KOPT-K1 (cell line): ENCODE results near the gene NACC2.

ENCODE experiments used
- H3K27ac ChIP-seq: fragments of 200-600 bp; sonication (generic); 2 replicates; pipeline ENCODE4 v1.5.1; 2016; ENCODE audit warnings: antibody characterized with exemption, mild to moderate bottlenecking, low read depth, low read length; ENCODE audit not compliant: poor library complexity, severe bottlenecking
- H3K36me3 ChIP-seq: fragments of 200-600 bp; sonication (generic); 2 replicates; pipeline ENCODE4 v1.5.1; 2017; ENCODE audit warnings: antibody characterized with exemption, mild to moderate bottlenecking, low read length, moderate library complexity; ENCODE audit not compliant: insufficient read depth
- H3K9me3 ChIP-seq: fragments of 200-600 bp; sonication (generic); 2 replicates; pipeline ENCODE4 v1.5.1; 2017; ENCODE audit warnings: antibody characterized with exemption, low read length, mild to moderate bottlenecking; ENCODE audit not compliant: insufficient read depth, poor library complexity, severe bottlenecking

NACC2 gene

DNA sequence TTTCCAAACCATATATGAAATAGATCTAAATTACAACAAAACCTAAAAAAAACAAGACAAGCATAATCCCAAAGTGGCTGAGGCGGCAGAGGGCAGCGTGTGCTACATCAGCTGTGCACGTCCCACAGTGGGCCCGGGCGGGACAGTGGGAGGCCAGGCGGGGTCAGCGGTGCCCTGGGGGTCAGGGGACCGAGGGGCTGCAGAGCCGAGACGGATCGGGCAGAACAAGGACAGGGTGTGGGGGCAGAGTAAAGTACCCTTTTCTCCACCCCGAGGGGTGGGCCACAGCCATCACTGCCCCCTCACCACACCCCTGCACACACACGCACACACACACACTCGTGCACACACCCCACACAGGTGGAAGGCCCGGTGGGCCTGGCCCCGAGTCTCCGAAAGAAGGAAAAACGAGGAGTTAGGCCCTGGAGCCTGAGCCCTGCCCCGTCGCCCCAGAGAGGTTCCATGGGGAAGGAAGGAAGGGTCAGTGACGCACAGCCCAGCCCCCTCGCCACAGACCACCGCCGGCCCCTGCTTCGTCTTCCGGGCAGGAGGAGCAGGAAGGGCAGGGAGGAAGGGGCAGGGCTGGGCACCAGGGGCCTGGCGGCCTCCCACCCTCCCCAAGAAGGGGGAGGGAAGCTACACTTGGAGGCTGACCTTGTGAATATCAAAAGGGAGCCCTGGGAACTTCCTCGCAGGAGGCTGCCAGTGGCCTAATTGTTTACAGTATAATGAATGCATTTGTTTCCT lies 84.3 kb downstream of the NACC2 start:
- Histone ChIP-seq H3K36me3 (no peaks in the 10 kb centered on the region), H3K9me3 (no peaks in the 10 kb centered on the region), H3K27ac (no peak overlapping the region)

GRCh38 chr9:136010176-136010575 lies 84.9 kb downstream of the NACC2 start:
- no peaks in the 10 kb centered on the region for H3K36me3 ChIP-seq
- no peak overlapping the region for H3K27ac ChIP-seq
- no peaks in the 10 kb centered on the region for H3K9me3 ChIP-seq

DNA sequence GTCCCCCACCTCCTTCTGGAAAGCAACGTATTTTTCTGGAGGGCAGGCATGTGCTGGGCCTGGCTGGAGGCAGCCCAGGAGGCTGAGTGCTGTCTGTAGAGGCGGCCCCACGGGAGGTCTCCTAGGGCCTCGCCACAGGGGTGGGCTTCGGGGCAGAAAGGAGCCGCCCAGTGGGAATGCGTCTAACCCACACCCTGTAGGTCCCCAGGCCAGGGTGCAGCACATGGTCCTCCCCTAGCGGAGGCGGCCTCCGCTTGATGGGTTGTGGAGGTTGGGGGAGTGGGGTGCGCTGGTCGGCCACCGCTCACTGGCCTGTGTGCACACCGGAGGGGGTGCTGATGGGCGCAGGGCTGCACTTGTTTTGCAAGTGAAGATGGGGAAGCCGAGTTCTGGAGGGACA lies 85.6 kb downstream of the NACC2 start:
- Histone ChIP-seq H3K9me3 (no peaks in the 10 kb centered on the region), H3K36me3 (no peaks in the 10 kb centered on the region), H3K27ac (no peak overlapping the region)

DNA sequence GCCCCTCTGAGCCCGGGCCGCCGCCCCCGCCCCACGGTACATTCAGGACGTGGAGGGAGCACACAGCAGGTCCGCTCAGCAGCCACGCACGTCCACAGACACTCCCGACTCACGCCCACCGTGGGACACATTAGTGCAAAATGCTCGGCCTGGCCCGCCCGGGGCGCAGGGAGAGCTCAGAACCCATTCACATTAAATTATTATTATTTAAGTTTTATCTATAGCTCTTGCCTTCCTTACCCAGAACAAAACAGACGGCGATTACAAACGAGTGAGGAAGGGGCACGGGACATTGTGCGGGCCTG lies 86.4 kb downstream of the NACC2 start:
- H3K27ac ChIP-seq, result no peak overlapping the region
- H3K36me3 ChIP-seq, result no peaks in the 10 kb centered on the region
- H3K9me3 ChIP-seq, result no peaks in the 10 kb centered on the region

- no peaks in the 10 kb centered on the region for H3K9me3 ChIP-seq
- H3K27ac ChIP-seq, result no peak overlapping the region
Observed at GRCh38 chr9:136007934-136008692, 87.0 kb downstream of the NACC2 start.

GRCh38 chr9:136007276-136007933 lies 87.7 kb downstream of the NACC2 start:
- Histone ChIP-seq H3K27ac (no peak overlapping the region), H3K9me3 (no peaks in the 10 kb centered on the region), H3K36me3 (no peaks in the 10 kb centered on the region)

More at GRCh38 chr9:136007934-136008692, 87.0 kb downstream of the NACC2 start:
- H3K36me3 ChIP-seq, result no peaks in the 10 kb centered on the region

DNA sequence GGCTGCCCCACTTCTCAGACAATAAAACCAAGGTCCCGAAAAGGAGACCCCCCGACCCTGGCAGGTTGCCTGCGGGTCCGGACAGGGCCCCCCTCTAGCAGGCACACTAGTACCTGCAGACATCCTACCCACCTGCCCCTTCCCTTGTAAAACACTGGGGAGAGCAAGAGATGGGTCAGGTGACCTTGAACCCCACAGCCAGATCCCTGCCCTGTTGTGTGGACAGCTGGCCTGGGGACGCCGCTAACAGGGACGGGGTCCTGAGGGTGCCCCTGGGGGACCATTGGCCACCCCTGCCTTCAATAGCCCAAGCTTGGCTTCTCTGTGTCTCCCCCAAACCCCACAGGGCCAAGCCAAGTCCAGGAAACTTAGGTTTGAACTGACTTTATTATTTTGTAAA lies 88.9 kb downstream of the NACC2 start:
- H3K36me3 ChIP-seq, result no peaks in the 10 kb centered on the region

GRCh38 chr9:136004712-136005111 lies 90.4 kb downstream of the NACC2 start:
- Histone ChIP-seq H3K36me3 (no peaks in the 10 kb centered on the region), H3K27ac (no peak overlapping the region), H3K9me3 (no peaks in the 10 kb centered on the region)

More for the DNA sequence above, 88.9 kb downstream of the NACC2 start:
- Histone ChIP-seq H3K27ac (no peak overlapping the region), H3K9me3 (no peaks in the 10 kb centered on the region)

GRCh38 chr9:136004219-136004618 lies 90.9 kb downstream of the NACC2 start:
- H3K36me3 ChIP-seq, result no peaks in the 10 kb centered on the region
- no peaks in the 10 kb centered on the region for H3K9me3 ChIP-seq
- no peak overlapping the region for H3K27ac ChIP-seq

DNA sequence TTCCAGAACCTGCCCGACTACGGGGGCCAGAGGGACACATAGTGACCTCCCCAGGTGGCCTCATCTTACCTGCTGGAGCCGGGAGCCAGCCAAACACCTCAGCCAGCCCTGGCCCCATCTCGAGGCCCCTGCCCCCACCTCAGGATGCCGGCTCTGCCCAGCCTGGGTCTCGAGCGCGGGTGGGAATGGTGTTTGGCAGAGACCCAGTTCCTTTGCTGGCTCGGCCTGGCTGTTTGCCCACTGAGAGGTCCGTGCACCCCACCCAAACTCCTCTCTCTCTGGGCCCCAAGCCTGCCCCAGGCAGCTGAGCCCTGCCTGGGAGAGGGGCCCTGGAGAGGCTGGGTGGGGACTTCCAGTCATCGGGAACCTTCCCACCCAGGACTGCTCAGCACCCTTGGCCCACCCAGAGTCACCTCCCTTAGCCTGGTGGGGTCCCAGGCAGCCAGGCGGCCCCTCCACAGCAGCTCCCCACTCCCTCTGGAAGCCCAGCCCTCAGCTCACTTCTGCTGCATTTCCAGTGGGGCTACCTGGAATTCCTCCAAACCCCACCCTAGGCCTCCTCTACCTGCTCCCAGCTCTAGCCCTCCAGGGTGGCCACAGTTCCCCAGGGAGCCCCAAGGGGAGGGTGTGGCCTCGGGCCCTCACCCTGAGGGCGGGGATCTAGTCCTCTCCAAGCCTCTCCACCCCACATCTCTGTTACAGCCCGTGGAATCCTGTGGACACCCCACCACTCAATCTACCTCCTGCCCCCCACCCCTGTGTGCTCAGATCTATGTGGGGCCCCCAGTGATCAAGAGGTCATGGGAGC lies 91.5 kb downstream of the NACC2 start:
- Histone ChIP-seq H3K9me3 (no peaks in the 10 kb centered on the region), H3K36me3 (no peaks in the 10 kb centered on the region), H3K27ac (no peak overlapping the region)

DNA sequence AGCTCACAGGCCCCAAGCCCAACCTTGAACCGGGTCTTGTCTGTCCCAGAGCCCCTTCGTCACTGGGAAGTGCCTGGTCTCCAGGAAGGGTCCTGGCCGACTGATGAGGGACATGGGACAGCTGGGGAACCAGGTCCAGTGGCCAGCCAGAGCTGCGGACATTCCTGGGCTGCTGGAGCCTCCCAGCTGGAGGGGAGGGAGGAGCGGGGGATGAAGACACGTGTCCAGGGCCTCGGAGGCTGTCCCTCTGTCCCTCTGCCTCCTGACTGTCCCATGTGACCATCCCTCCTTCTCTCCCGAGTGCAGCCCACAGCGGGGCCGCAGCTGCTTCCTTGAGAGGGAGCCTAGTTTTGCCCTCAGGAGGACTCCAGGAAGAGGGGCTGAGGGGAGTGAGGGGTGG lies 92.2 kb downstream of the NACC2 start:
- Histone ChIP-seq H3K9me3 (no peaks in the 10 kb centered on the region), H3K27ac (no peak overlapping the region), H3K36me3 (no peaks in the 10 kb centered on the region)

- Histone ChIP-seq H3K36me3 (no peaks in the 10 kb centered on the region), H3K9me3 (no peaks in the 10 kb centered on the region), H3K27ac (no peak overlapping the region)
Observed at GRCh38 chr9:136002215-136002614, 92.9 kb downstream of the NACC2 start.

GRCh38 chr9:136001231-136001630 lies 93.9 kb downstream of the NACC2 start:
- no peaks in the 10 kb centered on the region for H3K36me3 ChIP-seq
- H3K27ac ChIP-seq, result no peak overlapping the region
- no peaks in the 10 kb centered on the region for H3K9me3 ChIP-seq

GRCh38 chr9:135998410-135999071 lies 96.5 kb downstream of the NACC2 start:
- H3K9me3 ChIP-seq, result no peaks in the 10 kb centered on the region
- H3K36me3 ChIP-seq, result no peaks in the 10 kb centered on the region
- H3K27ac ChIP-seq, result no peak overlapping the region
